ENCODE data around the gene NEIL1.
"Not testable (repeated sequence)": the region's sequence is repeated elsewhere in the genome, so short reads cannot be mapped to it uniquely, and the experiment has no call there.

Gene NEIL1

GRCh38 chr15:75309711-75310110 is 37.1 kb upstream of the NEIL1 start:
- no peak overlapping the region for H3K4me3 ChIP-seq (ENCODE audit: low read length)
- TF ChIP-seq, protein P1, sequence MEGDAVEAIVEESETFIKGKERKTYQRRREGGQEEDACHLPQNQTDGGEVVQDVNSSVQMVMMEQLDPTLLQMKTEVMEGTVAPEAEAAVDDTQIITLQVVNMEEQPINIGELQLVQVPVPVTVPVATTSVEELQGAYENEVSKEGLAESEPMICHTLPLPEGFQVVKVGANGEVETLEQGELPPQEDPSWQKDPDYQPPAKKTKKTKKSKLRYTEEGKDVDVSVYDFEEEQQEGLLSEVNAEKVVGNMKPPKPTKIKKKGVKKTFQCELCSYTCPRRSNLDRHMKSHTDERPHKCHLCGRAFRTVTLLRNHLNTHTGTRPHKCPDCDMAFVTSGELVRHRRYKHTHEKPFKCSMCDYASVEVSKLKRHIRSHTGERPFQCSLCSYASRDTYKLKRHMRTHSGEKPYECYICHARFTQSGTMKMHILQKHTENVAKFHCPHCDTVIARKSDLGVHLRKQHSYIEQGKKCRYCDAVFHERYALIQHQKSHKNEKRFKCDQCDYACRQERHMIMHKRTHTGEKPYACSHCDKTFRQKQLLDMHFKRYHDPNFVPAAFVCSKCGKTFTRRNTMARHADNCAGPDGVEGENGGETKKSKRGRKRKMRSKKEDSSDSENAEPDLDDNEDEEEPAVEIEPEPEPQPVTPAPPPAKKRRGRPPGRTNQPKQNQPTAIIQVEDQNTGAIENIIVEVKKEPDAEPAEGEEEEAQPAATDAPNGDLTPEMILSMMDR (conservative IDR thresholded peaks at IDR 0.05; ENCODE audit: low read length) = no peak
- peak; percentile 40 for DNase-seq (ENCODE audit: low read depth)

DNA sequence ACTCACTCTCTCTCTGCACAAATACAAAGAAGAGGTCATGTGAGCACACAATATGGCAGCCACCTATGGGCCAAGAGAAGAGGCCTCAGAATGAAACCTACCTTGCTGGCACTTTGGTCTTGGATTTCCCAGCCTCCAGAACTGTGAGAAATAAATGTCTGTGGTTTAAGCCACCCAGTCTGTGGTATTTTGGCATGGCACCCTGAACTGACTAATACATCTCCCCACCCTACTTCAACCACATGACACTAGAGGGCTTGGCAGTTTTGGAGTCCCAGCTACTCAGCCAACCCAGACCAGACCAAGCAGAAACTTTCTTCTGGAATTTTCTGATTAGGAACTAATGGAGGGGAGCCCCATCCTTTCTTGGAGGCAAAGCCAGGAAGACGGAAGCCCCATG is 34.3 kb upstream of the NEIL1 start:
- not testable (repeated sequence) for H3K4me3 ChIP-seq (ENCODE audit: low read length)
- peak; percentile 54 for DNase-seq (ENCODE audit: low read depth)

DNA sequence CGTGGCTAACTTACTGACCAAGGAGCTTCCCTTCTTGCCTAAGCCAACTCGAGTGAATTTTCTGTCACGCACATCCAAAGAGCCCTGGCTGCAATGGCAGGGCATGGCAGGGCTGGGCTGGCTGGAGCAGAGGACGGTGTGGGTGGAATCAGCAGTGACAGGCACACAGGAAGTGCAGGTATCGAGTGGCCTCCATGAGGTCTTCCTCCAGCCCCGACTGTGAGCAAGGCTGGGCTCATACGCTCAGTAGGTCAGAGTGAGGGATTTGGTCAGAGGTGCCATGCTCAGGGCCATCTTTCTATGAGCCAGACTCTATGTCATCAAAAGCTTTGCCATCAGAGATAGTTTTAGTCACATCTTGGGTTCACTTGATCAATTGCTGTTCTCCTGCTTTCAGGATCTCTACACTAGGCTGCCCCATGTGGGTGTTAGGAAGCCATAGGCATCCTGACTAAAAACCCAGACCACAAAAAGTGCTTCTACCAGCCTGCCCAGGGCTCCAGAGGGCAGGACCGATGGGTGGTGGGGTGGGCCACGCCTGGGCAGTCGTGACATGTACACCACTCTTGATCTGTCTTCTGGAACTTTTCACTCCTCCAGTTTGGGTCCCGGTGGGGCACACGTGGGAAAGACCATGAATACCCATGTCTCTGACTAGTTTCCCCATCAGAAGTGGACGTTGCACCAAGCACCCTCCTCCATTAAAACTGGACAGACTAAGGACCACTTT is 33.6 kb upstream of the NEIL1 start:
- TF ChIP-seq, protein P1 (conservative IDR thresholded peaks at IDR 0.05; ENCODE audit: low read length) = no peak
- DNase-seq (ENCODE audit: low read depth) = no peak
- H3K4me3 ChIP-seq (ENCODE audit: low read length) = no peak overlapping the region

- H3K4me3 ChIP-seq (ENCODE audit: low read length) = no peak overlapping the region
- no peak for DNase-seq (ENCODE audit: low read depth)
Observed at GRCh38 chr15:75314552-75315290, 32.1 kb upstream of the NEIL1 start.

DNA sequence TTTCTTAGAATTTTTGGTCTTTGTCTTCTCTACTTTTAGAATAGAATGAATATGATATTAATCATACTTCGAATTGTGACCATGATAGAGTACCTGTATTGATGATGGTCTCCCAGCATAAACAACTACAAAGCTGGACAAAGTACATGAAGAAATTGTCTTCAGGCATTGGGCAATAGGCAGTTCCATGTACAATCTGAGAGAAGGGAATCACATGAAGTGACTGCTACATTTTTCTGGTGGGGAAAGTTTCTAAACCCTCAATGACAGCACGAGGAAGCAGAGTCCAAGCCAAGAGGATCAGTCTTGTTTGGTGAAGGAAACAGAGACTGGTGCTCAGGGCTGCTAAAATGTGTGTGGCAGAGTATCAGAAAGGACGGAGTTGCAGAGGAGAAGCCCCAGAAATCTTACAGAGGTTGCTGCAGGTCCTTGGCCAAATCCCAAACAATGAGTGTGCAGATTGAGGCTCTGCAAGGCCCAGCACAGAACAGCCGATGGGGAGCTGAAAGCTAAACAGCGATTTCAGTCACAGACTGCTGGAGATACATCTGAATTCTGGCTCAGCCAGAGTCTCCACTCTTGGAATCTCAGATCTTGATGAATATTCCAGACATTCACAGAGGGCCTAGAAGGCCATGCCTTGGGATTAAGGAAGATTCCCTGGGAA is 27.5 kb upstream of the NEIL1 start:
- DNase-seq (ENCODE audit: low read depth) = not testable (repeated sequence)

More at GRCh38 chr15:75314552-75315290, 32.1 kb upstream of the NEIL1 start:
- TF ChIP-seq, protein P1 (conservative IDR thresholded peaks at IDR 0.05; ENCODE audit: low read length) = no peak

DNA sequence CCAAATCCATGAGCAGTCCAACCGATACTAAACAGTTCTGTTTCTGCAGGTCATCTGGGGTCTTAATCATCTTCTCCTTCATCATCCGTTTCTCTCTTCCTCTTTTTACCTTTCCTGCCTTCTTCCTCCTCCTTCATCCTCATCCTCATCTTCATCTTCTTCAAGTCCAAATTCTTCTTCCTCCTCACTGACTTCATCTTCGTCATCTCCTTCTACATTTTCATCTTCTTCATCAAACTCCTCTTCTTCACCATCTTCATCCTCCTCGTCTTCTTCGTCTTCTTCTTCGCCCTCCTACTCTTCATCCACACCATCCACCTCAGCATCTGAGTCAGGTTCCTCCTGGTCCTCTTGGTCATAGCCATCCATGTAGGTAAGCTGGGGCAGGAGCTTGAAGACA is 25.1 kb upstream of the NEIL1 start:
- TF ChIP-seq, protein P1 (conservative IDR thresholded peaks at IDR 0.05; ENCODE audit: low read length) = no peak
- no peak overlapping the region for H3K4me3 ChIP-seq (ENCODE audit: low read length)
- no peak for DNase-seq (ENCODE audit: low read depth)

More for the DNA sequence above, 27.5 kb upstream of the NEIL1 start:
- not testable (repeated sequence) for H3K4me3 ChIP-seq (ENCODE audit: low read length)

DNA sequence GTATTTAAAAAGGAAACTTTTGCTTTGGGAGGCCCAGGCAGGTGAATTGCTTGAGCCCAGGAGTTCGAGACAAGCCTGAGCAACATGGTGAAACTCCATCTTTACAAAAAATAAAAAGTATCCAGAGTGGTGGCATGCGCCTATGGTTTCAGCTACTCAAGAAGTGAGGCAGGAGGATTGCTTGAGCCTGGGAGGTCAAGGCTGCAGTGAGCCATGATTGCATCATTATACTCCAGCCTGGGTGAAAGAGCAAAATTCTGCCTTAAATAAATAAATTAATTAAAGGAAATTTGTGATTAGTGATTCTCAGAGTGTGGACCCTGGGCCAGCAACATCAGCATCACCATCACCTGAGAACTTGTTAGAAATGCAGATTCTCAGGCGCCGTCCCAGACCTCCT is 20.9 kb upstream of the NEIL1 start:
- H3K4me3 ChIP-seq (ENCODE audit: low read length) = no peak overlapping the region
- TF ChIP-seq, protein P1 (conservative IDR thresholded peaks at IDR 0.05; ENCODE audit: low read length) = no peak
- DNase-seq (ENCODE audit: low read depth) = no peak

- no peak overlapping the region for H3K4me3 ChIP-seq (ENCODE audit: low read length)
- TF ChIP-seq, protein P1 (conservative IDR thresholded peaks at IDR 0.05; ENCODE audit: low read length) = no peak
- DNase-seq (ENCODE audit: low read depth) = no peak
Observed at GRCh38 chr15:75327005-75327404, 19.8 kb upstream of the NEIL1 start.

All from AG10803 (cell line).